Heart right ventricle (tissue), 16 donors: ENCODE data around the gene SMIM5. TPM values are rescaled to one million over a fixed set of nuclear protein-coding genes. Genes with fewer than 3 reads are reported as not detected.

Source experiments
- ATAC-seq, 8 donors: fragments of 200-7000 bp; cut with Tn5 transposase; one replicate each; pipeline ENCODE4 v1.9.1; 2020; ENCODE audit warnings: mild to moderate bottlenecking in 8 of 8, moderate library complexity in 8 of 8, moderate number of reproducible peaks in 1 of 8
- DNase-seq, 2 donors: peaks; one replicate each; pipeline ENCODE4 v3.0.0-alpha.2; 2020
- H3K27ac ChIP-seq, 10 donors: fragments of 200-600 bp; sonication (generic) in 2 of 10; one replicate each; pipeline versions ENCODE4 v1.5.0 to v1.8.0; 2020 to 2022; ENCODE audit warnings: mild to moderate bottlenecking in 3 of 10
- H3K27me3 ChIP-seq, 7 donors: fragments of 200-600 bp; one replicate each; pipeline ENCODE4 v1.8.0; 2021 to 2022; ENCODE audit warnings: mild to moderate bottlenecking in 2 of 7
- H3K36me3 ChIP-seq, 9 donors: fragments of 200-600 bp; sonication (generic) in 1 of 9; one replicate each; pipeline versions ENCODE4 v1.5.0 to v1.8.0; 2020 to 2022; ENCODE audit warnings: mild to moderate bottlenecking in 2 of 9
- H3K4me1 ChIP-seq, 9 donors: fragments of 200-600 bp; sonication (generic) in 1 of 9; one replicate each; pipeline versions ENCODE4 v1.5.0 to v1.8.0; 2020 to 2022; ENCODE audit warnings: mild to moderate bottlenecking in 4 of 9
- H3K4me3 ChIP-seq, 10 donors: fragments of 200-600 bp; sonication (generic) in 2 of 10; one replicate each; pipeline versions ENCODE4 v1.5.0 to v1.8.0; 2020 to 2022; ENCODE audit warnings: mild to moderate bottlenecking in 7 of 10, moderate library complexity in 2 of 10
- H3K9me3 ChIP-seq, 11 donors: fragments of 200-600 bp in 10 of 11; sonication (generic) in 2 of 11; one replicate each; pipeline versions ENCODE4 v1.5.0 to v1.8.0; 2013 to 2022; ENCODE audit warnings: mild to moderate bottlenecking in 2 of 11, control low read depth in 1 of 11, moderate library complexity in 1 of 11
- WGBS, 2 donors: extraction: QIAGEN DNeasy Blood & Tissue Kit; methylation state at CpG; one replicate each; pipeline ENCODE4 v1.1.7; 2013; ENCODE audit warnings: inconsistent platforms in 1 of 2; 5-methylcytosine and 5-hydroxymethylcytosine counted together
- intact Hi-C, 10 donors: fragments of 100-400 bp; cut with DNase I; formaldehyde crosslinking; loops; one replicate each; pipeline versions ENCODE4 v1.11.1 to v1.14.2; 2022
- polyA plus RNA-seq, 2 donors: library from polyadenylated mRNA; stranded (reverse); fragments of 200-250 nt; gene quantifications; one replicate each; pipeline ENCODE4 v1.2.3, GENCODE V29; 2013
- total RNA-seq, 10 donors: library from RNA; stranded (reverse); fragmentation: NEBNext Ultra II Directional in 3 of 10; extraction: Animal tissue kit (Norgen Biotek cat#: 25700) in 3 of 10; gene quantifications; one replicate each; pipeline versions ENCODE4 v1.2.1 to v1.2.4, GENCODE V29; 2021 to 2023
- TF ChIP-seq, protein P1 (sequence below), 9 donors: fragments of 200-600 bp; sonication (generic) in 2 of 9; IDR thresholded peaks; one replicate each; pipeline versions ENCODE4 v1.5.0 to v1.8.0; 2021 to 2022; ENCODE audit warnings: antibody characterized with exemption in 9 of 9, mild to moderate bottlenecking in 5 of 9, moderate library complexity in 1 of 9
- donor health status: Arrhythmogenic right ventricular cardiomyopathy.
- donor health status: ischemic (EF 13 %, LVEDD 7.1; RV severe dilation, severe dysfunction).
- donor health status: healthy with polysubstance abuse.
- donor health status: DM: no; HTN: yes; CAD: no.
- donor health status: DM: no; HTN: no; CAD: no.
- donor health status: ischemic (EF 25% LVEDD 6.9; RV normal size, moderate dysfunction).
- donor health status: ischemic (EF 25% LVEDD 5.7; RV mildly dilated, moderate dysfunction).
- donor health status: healthy.
- donor health status: DM: yes; HTN: yes; CAD: no.
- donor health status: Ischemic cardiomyopathy.
- donor health status: ischemic (EF 35%, LVEDD 5.7; RV mildly dilated, moderate dysfunction).
- donor health status: nonischemic (EF 11% LVEDD 7.7; RV severe dilation, severe dysfunction).
- donor health status: DM: yes; HTN: yes; CAD: no.
- donor health status: PGD.
- donor health status: ischemic (EF 29% LVEDD 5.4; RV normal size, mild dysfunction).
- donor health status: nonischemic (EF 23%, LVEDD 6.1; RV moderate dilation, normal function).

Gene SMIM5
- total and polyA plus RNA-seq, 12 donors, result 1.9 to 19.2 (median 6.5) TPM

DNA sequence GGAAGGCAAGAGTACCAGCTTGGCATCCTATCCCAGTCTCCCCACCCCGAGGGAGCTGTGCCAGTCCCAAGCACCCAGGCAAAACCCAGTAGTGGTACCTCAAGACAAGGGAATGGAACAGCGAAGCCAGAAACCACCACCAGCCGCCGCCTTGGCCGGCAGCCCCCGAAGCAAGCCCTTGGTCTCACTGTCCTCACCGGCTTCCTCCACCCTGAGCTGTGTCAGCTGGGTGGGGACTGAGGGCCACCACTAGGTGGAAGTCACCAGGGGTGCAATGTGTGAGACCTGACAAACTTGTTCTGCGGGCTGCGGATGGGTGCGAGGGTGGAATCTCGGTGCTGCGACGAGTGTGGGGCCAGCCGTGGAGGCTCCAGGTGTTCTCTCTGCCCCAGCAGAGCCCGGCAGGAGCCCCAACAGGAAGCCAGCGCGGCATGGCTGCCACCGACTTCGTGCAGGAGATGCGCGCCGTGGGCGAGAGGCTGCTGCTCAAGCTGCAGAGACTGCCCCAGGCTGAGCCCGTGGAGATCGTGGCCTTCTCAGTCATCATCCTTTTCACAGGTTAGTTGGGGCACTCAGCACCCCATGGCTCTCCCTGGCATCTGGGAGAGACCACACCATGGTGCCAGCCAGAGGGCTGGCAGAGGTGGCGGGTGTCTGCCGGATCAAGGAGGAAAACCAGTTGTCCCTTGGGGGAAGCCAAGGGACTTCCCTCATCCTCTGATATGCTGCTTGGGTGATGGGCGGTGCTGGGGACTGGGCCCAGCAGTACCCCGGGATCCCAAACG, 6.7 kb downstream of the SMIM5 start:
- Histone ChIP-seq H3K4me3 (no peak overlapping the region), H3K9me3 (no peaks in the 10 kb centered on the region), H3K4me1 (peaks cover 0 to 76% (median 46%) of the 10 kb centered on the region in 9 donors), H3K27ac (peak overlapping the region in 3 of 10 donors; percentile 60 to 73 (median 67)), H3K27me3 (no peaks in the 10 kb centered on the region), H3K36me3 (peaks cover 0 to 36% (median 0%) of the 10 kb centered on the region in 9 donors)
- WGBS, 2 donors, result 92 to 93% methylated on average over 30 of the region's 30 CpGs
- TF ChIP-seq, protein P1, sequence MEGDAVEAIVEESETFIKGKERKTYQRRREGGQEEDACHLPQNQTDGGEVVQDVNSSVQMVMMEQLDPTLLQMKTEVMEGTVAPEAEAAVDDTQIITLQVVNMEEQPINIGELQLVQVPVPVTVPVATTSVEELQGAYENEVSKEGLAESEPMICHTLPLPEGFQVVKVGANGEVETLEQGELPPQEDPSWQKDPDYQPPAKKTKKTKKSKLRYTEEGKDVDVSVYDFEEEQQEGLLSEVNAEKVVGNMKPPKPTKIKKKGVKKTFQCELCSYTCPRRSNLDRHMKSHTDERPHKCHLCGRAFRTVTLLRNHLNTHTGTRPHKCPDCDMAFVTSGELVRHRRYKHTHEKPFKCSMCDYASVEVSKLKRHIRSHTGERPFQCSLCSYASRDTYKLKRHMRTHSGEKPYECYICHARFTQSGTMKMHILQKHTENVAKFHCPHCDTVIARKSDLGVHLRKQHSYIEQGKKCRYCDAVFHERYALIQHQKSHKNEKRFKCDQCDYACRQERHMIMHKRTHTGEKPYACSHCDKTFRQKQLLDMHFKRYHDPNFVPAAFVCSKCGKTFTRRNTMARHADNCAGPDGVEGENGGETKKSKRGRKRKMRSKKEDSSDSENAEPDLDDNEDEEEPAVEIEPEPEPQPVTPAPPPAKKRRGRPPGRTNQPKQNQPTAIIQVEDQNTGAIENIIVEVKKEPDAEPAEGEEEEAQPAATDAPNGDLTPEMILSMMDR (IDR thresholded peaks at IDR 0.05), result no peak
- intact Hi-C loops, result loop anchor here in 1 of 10 donors (10.0 kb wide), 1 partner anchor 55 kb away; no protein-coding TSS in a partner anchor
- no peak for DNase-seq
- no peak for ATAC-seq

DNA sequence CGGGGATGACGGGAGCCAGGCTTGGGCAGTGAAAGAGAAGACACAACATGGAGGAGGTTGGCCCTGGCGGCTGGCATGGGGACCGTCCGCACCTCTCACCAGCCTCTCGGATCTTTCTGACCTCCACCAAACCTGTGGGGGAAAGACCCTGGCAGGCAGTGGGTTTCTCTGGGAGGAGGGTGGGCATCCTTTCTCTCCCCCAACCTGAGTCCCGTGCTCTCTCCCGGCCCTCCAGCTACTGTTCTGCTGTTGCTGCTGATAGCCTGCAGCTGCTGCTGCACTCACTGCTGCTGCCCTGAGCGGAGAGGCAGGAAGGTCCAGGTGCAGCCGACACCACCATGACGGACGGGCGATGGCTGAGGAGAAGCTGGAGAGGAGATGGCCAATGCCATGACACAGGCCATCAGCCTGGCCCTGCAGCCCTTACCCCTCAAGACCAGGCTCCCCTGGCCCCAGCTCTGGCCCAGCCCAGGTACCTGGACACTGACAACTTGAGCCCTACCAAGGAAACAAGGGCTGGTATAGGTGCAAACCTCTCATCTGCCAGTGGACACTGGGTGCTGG, 7.4 kb downstream of the SMIM5 start:
- ATAC-seq, result no peak

DNA sequence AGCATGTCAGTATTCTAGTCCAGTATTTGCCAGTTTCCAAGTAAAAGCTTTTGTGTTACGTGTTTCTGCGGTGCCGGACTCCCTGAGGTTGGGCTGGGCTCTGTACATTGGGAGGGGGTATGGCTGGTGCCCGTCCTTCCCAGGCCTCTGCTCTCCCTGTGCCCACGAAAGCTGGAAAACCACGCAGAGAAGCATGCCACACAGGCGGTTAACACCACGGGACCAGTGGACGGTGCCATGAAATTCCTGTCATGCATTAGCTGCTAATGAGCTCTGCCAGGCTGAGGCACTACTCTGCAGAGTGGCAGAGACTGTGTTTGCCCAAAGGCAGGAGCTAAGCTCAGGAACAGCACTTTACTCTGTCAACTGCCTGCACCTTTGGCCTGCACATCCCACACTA, 8.1 kb downstream of the SMIM5 start:
- H3K27ac ChIP-seq, result peak overlapping the region in 8 of 10 donors; percentile 10 to 78 (median 65)
- H3K4me3 ChIP-seq, result no peak overlapping the region
- peak in 1 of 2 donors; percentile 60 for DNase-seq
- intact Hi-C loops, result no loop called here
- peak; percentile 44 to 81 (median 66) for ATAC-seq
- H3K9me3 ChIP-seq, result no peaks in the 10 kb centered on the region
- TF ChIP-seq, protein P1 (IDR thresholded peaks at IDR 0.05), result no peak
- WGBS, 2 donors, result 55 to 67% methylated on average over 9 of the region's 9 CpGs
- peaks cover 0 to 63% (median 42%) of the 10 kb centered on the region in 9 donors for H3K4me1 ChIP-seq
- no peaks in the 10 kb centered on the region for H3K27me3 ChIP-seq
- peaks cover 0 to 50% (median 0%) of the 10 kb centered on the region in 9 donors for H3K36me3 ChIP-seq

More for the DNA sequence above, 7.4 kb downstream of the SMIM5 start:
- H3K4me1 ChIP-seq, result peaks cover 0 to 70% (median 46%) of the 10 kb centered on the region in 9 donors
- H3K9me3 ChIP-seq, result no peaks in the 10 kb centered on the region
- H3K36me3 ChIP-seq, result peaks cover 0 to 43% (median 0%) of the 10 kb centered on the region in 9 donors
- no peak for DNase-seq
- H3K4me3 ChIP-seq, result no peak overlapping the region
- TF ChIP-seq, protein P1 (IDR thresholded peaks at IDR 0.05), result no peak
- H3K27ac ChIP-seq, result peak overlapping the region in 6 of 10 donors; percentile 10 to 78 (median 66)
- intact Hi-C loops, result no loop called here
- no peaks in the 10 kb centered on the region for H3K27me3 ChIP-seq
- WGBS, 2 donors, result 93 to 96% methylated on average over 13 of the region's 13 CpGs

DNA sequence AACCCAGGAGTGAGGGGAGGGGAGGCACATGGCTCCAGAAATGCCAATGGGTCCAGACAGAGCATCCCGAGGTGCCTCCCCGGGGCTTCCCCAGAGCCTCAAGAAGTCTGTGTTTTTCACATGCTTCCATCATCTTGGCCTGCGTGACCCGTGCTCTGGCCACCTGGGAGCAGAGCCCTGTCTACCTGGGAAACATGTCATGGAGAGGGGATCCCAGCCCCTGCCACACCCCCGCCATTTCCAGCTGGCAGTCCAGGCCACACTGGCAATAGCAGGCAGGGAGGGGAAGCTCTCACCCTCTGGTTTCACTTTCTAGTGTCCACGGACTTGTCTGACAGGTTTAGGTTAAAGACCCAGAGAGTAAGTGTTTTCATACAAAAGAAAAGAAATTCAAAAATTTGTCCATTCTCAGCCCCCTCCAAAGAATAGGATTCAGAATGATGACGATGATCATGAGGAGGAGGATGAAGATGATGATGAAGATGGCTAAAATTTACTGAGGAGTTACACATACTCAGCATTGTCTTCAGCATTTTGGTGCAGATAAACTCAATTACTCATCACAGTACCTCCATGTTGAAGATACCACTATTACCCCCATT, 9.0 kb downstream of the SMIM5 start:
- ATAC-seq, result no peak
- intact Hi-C loops, result no loop called here
- DNase-seq, result no peak
- Histone ChIP-seq H3K9me3 (no peaks in the 10 kb centered on the region), H3K27ac (peak overlapping the region in 7 of 10 donors; percentile 10 to 78 (median 65)), H3K36me3 (peaks cover 0 to 59% (median 0%) of the 10 kb centered on the region in 9 donors), H3K4me3 (no peak overlapping the region), H3K27me3 (no peaks in the 10 kb centered on the region), H3K4me1 (peaks cover 0 to 53% (median 33%) of the 10 kb centered on the region in 9 donors)
- 86 to 87% methylated on average over 7 of the region's 7 CpGs for WGBS, 2 donors
- TF ChIP-seq, protein P1 (IDR thresholded peaks at IDR 0.05), result no peak
